ENCODE data around the gene DIS3L2.
"Not testable (repeated sequence)": the region's sequence is repeated elsewhere in the genome, so short reads cannot be mapped to it uniquely, and the experiment has no call there.

DIS3L2 gene

GRCh38 chr2:232299927-232300674 is 338.6 kb downstream of the DIS3L2 start:
- no peak for DNase-seq

GRCh38 chr2:232300894-232301387 is 339.4 kb downstream of the DIS3L2 start:
- DNase-seq, result no peak

DNA sequence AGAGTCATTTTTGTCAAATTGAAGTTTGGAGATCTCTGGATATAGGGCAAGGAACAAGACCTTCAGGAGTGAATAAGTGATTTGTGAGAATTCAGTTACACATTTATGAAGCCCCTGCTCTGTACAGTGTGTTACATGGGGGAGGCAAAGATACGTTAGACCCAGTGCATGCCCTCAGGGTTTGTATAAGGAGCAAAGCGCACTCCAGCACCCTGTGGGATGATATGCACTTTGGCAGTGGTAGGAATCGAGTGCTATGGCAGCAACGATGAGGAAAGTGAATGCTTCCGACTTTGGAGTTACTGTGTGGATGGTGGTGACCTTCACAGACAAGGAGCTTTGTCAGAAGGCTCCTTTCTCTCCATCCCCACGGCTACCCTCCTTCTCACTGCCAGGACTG is 342.7 kb downstream of the DIS3L2 start:
- DNase-seq, result no peak

GRCh38 chr2:232306741-232307305 is 345.3 kb downstream of the DIS3L2 start:
- DNase-seq, result no peak

DNA sequence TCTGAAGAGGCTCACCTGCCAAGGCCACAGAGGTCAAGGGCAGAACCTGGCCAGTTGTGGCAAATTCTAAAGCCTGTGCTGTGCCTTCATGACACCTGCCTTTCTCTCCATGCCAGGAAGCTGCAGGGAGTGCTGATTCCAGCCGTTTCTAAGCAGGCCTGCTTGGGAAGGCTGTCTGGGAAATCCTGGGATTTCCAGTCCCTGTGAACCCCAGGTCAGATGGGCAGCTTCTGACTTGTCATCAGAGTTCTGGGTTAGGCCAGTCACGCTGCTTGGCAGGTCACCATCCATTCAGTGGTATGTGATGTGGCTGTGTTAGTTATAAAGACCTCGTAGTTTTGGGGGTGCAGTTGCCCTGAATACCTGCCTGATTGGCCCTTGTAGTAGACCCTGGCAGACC is 346.3 kb downstream of the DIS3L2 start:
- no peak for DNase-seq

GRCh38 chr2:232308986-232309385 is 347.5 kb downstream of the DIS3L2 start:
- no peak for DNase-seq

- no peak for DNase-seq
Observed at GRCh38 chr2:232309592-232309991, 348.1 kb downstream of the DIS3L2 start.

- DNase-seq, result no peak
Observed at GRCh38 chr2:232310121-232310520, 348.6 kb downstream of the DIS3L2 start.

- DNase-seq, result no peak
Observed at GRCh38 chr2:232310696-232311095, 349.2 kb downstream of the DIS3L2 start.

DNA sequence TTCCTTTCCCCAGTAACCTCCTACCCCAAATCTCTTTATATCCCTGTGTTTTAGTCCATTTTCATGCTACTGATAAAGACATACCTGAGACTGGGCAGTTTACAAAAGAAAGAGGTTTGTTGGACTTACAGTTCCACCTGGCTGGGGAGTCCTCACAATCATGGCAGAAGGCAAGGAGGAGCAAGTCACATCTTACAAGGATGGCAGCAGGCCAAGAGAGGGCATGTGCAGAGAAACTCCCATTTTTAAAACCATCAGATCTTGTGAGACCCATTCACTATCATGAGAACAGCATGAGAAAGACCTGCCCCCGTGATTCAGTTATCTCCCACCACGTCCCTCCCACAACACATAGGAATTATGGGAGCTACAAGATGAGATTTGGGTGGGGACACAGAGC is 352.1 kb downstream of the DIS3L2 start:
- not testable (repeated sequence) for DNase-seq

GRCh38 chr2:232315049-232315922 is 353.8 kb downstream of the DIS3L2 start:
- DNase-seq, result no peak

GRCh38 chr2:232315923-232316299 is 354.4 kb downstream of the DIS3L2 start:
- no peak for DNase-seq

GRCh38 chr2:232316461-232317330 is 355.2 kb downstream of the DIS3L2 start:
- DNase-seq, result no peak

DNA sequence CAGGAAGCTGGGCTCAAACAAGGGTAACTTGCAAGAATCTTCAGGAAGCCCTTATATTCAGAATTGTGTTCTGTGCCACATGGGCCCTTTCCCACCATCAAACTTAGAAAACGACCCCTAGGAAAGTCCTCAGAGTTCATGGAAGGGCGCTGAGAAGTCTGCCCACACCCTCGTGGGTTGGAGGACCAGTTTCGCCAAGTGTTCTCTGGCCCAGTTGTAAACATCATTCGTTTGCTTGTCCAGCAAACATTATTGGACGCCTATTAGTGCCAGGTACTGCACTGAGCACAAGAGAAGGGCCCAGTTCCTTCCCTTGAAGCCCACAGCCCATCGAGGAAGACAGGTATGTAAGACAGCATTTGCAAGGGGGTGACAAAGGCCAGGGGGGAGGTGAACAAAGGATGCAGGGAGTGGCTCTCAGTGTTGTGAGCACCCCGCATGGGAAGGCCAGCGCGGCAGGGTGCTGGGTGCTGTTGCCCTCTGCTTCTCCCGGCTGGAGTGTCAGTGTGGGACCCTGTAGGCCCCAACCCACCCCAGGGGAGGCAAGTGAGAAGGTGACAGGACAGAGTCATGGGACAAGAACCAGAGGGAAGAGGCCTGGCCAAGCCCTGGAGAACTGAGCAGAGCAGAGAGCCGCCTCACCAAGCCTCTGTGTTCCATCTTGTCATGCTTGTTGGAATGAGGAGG is 356.8 kb downstream of the DIS3L2 start:
- no peak for DNase-seq

DNA sequence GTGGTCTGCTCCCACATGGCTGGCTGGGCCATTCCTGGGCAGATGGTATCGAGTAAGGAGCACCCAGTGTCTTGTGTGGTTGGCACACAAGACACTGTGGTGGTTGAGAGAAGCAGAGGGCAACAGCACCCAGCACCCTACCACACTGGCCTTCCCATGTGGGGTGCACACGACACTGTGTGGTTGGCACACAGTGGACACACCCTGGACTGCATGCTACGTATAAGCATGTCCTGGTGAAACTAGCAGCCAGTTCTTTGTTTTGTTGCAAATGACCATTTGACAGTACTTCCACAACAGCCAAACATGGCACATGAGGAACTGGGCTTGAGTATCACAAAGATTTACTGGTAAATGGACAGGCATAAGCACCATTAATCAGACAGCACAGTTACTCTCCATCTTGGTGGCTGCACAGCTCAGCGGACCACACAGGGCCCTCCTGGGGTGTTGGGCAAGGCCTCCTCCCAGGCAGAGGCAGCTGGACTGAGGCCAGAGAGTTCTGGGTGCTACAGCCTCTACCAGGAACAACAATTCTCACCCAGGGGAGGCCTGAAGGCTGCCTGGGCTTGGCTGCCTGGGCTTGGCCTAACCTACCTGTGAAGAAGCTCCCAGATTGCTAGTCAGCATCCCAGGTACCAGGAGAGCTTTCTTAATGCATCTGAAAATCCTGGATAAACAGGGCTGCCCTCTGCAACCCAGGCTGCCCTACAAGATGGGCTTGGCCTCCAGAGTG is 357.7 kb downstream of the DIS3L2 start:
- DNase-seq, result no peak

GRCh38 chr2:232319803-232320442 is 358.4 kb downstream of the DIS3L2 start:
- no peak for DNase-seq

DNA sequence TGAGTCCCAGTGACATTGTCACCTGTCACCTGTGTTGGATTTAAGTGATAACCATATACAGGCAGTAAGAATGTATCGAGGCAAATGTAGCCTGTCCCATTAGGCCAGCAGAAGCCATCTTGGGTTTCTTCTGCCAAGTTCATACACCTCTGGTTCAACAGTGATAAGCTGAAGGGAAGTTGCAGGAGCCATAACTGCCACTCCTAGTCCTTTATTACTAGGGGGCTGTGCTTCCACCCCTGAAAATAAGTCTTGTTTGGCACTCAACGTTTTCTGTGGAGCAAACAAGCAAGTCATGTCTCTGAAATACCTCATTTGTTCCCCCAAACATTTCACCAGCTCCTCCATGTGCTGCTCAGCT is 358.9 kb downstream of the DIS3L2 start:
- DNase-seq, result no peak

DNA sequence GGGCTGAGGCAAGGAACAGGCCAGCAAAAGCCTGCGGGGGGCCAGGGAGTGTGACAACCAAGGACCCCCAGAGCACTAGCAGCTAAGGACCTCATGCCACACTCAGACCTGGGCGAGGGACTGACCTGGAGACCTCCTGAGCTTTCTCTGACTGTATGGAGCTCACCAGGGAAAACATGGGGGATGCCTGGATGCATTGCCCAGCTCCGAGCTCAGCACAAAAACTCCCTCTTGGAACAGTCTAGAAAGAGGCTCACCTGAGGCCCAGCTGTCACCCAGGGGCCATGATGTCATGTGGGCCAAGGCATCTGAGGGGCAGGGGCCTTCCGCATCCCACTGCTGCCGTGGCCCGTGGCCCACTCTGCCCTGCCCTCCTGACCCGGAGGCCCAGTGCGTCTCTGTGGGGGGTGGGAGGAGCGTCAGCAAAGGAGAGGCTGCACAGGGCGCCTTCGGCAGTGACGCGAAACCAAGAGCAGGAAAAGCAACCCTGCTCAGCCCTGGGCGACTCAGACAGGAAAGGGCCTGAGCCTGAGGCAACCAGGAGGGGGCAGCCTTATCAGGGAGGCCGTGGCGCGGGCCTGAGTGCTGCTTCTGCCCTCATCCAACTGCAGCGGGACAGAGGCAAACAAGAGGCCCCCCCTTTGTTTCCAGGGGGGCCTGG is 359.8 kb downstream of the DIS3L2 start:
- no peak for DNase-seq

- DNase-seq, result no peak
Observed at GRCh38 chr2:232321817-232322559, 360.5 kb downstream of the DIS3L2 start.
